Fibroblast of skin of scalp (primary cell): ENCODE results near the gene TXLNG.

Source experiments
- DNase-seq: peaks from one replicate; pipeline ENCODE4 v3.0.0-alpha.2; 2013

Gene TXLNG

GRCh38 chrX:16874458-16875095 lies 88.3 kb downstream of the TXLNG start:
- DNase-seq: no peak

GRCh38 chrX:16876696-16877095 lies 90.4 kb downstream of the TXLNG start:
- DNase-seq: no peak

GRCh38 chrX:16882169-16882568 lies 95.9 kb downstream of the TXLNG start:
- DNase-seq: no peak

- DNase-seq: peak; percentile 66
These were observed 96.6 kb downstream of the TXLNG start for GRCh38 chrX:16882702-16883486.

- DNase-seq: no peak
These were observed 97.2 kb downstream of the TXLNG start for GRCh38 chrX:16883487-16883804.

- DNase-seq: no peak
These were observed 99.4 kb downstream of the TXLNG start for GRCh38 chrX:16885628-16886027.

- DNase-seq: peak; percentile 75
These were observed 106.5 kb downstream of the TXLNG start for GRCh38 chrX:16892504-16893362.
